GM19468 (cell line): ENCODE measurements around the gene SERTM1.

Experiments
- ATAC-seq: cut with Tn5 transposase; IDR thresholded peaks from one replicate; pipeline ENCODE4 v1.9.1; 2021; ENCODE audit warnings: mild to moderate bottlenecking, moderate library complexity, moderate number of reproducible peaks; ENCODE audit not compliant: unreplicated experiment; ENCODE audit errors: extremely low read depth

Gene SERTM1

GRCh38 chr13:36709136-36709890, 35.5 kb downstream of the SERTM1 start:
- ATAC-seq: no peak

DNA sequence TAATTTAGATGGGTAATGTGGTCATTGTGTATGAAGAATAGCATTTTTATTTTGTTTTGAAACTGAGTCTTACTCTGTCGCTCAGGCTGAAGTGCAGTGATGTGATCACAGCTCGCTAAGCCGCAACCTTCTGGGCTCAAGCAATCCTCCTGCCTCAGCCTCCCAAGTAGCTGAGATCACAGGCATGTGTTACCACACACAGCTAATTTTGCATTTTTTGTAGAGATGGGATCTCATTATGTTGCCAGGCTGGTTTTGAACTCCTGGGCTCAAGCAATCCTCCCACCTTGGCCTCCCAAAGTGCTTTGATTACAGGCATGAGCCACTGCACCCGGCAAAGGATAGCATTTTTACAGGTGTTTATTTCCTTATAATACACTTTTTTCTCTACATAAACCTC, 36.6 kb downstream of the SERTM1 start:
- no peak for ATAC-seq

DNA sequence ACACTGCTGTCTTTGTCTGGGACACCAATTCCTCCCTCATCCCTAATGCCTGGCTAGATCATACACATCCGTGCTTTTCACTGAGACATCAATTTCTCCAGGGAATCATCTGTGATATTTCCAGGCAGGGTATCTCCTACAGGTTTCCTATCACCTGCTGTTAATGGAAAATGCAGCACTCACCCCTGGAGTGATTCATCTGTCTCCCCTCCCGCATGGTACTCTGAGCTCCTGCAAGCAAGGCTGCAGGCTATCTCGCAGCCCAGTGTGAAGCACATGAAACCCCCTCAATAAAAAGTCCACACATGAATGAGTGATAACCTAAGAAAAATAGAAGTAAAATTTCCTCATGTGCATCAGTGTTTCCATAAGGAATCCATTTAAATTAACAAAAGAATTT, 38.5 kb downstream of the SERTM1 start:
- ATAC-seq: no peak

GRCh38 chr13:36712770-36713169, 39.0 kb downstream of the SERTM1 start:
- ATAC-seq: no peak

DNA sequence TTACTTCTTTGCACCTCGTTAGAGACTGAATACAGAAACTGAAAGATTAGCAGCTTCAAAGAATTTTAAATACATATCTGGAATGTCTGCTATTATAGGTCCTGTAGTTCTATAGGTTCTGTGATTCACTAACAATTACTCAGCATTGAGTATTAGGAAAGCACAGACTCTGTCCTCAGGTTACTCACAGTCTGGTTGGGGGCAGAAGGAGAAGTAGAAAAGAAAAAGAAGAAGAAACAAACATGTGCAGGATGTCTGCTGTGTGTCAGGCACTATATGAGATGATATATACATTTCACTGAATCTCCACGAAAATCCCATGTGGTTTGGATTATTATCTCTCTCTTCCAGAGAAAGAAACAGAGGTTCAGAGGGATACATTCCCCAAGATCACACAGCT, 40.1 kb downstream of the SERTM1 start:
- no peak for ATAC-seq

- no peak for ATAC-seq
These were observed 42.0 kb downstream of the SERTM1 start for GRCh38 chr13:36715841-36716240.

DNA sequence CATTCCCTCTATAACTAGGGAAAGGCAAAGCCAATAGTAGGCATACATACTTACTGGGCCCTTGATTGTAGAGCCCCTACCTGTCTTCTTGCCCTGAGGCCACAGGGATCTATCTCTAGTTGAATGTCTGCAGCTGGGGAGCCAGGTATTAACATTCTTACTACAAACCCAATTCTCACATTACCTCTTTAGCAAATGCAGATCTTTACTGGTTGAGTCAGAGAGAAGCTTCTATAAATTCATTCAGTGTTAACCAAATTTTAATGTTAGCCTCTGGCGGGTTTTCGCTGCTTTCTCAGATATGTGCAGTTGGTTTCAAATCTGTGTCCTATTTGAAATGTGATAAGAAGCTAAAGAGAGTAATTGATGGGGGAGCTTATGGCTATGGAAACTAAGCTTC, 43.2 kb downstream of the SERTM1 start:
- ATAC-seq: no peak

DNA sequence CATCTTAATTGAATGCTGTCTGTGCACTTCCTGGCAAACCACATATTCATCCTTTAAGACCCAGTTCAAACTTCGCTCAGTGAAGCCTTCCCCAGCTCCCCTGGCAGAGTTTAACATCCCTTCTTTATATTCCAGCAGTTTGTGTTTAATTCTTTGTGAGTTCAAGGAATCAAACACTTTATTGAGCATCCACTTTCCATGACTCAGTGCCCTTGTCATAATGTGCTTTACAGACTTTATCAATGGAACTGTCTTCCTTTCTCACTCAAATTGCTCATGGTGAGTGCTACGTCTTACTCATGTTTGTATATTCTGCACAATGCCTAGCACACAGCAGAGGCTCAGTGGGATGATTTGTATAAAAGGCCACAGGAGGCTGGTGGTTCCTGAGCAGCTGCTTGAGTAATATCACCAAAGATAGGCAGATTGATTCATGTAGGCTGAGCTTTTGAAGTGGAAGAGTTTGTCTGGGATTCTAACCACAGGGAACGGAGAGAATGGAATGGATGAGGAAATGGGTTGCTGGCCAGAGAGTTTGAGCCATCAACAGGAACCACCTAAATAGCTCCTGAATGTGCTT, 44.2 kb downstream of the SERTM1 start:
- no peak for ATAC-seq

- no peak for ATAC-seq
These were observed 44.9 kb downstream of the SERTM1 start for GRCh38 chr13:36718686-36719085.

- no peak for ATAC-seq
These were observed 50.3 kb downstream of the SERTM1 start for GRCh38 chr13:36724141-36724540.

GRCh38 chr13:36725936-36726335, 52.1 kb downstream of the SERTM1 start:
- no peak for ATAC-seq

GRCh38 chr13:36728006-36728405, 54.2 kb downstream of the SERTM1 start:
- ATAC-seq: no peak

GRCh38 chr13:36736119-36736726, 62.4 kb downstream of the SERTM1 start:
- no peak for ATAC-seq

GRCh38 chr13:36737524-36738083, 63.8 kb downstream of the SERTM1 start:
- no peak for ATAC-seq

DNA sequence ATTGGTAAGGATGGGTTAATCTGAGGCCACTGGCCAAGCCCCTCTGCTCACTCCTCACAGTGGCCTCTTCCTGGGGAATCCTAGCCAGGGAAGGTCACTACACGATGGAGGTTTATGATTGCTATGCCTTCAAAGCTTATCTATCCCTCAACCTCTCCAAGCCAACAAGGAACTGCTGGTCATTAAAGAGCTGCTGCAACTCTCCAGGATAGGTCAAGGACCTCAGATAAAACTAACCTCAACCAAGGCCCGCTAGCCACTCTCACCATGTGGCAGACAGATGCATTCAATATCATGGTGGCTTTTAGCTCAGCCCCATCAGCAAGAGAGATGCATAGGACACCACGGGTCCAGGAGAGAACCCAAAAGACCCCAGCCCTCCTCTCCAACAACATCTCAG, 71.6 kb downstream of the SERTM1 start:
- no peak for ATAC-seq

GRCh38 chr13:36746051-36746450, 72.2 kb downstream of the SERTM1 start:
- ATAC-seq: no peak
